A172 (cell line): ENCODE data around the gene CLTB. TPM values are rescaled to one million over a fixed set of nuclear protein-coding genes. Genes with fewer than 3 reads are reported as not detected.

Experiments used
- DNase-seq: peaks from one replicate; pipeline ENCODE4 v3.0.0-alpha.2; 2015; ENCODE audit warnings: low spot score
- total RNA-seq: library from RNA; depleted of rRNA; stranded (reverse); fragments of >200 nt; shearing (Covaris generic); gene quantifications from 2 replicates; pipeline ENCODE4 v1.2.3, GENCODE V29; 2014; rRNA removed

Gene CLTB
- total RNA-seq, 1 experiment from 2014 or later: 193 TPM

DNA sequence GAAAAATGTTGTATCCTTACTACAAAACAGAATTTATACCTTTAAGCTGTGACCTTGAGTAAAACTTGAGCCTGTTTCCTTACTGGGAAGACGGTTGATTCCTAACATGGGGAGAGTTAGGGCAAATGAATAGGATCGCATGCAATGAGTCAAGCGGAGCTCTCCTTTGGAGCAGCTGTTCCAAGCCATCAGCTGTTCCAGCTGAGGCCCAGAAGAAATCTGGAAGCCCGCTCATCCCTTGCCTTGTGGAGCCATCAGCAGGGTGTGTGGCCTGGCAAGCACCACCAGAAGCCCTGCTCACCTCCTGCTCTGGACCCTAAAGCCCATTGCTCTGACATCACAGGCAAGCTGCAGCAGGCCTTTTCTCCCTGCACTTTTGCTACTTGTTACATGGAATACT is 62.8 kb downstream of the CLTB start:
- no peak for DNase-seq

DNA sequence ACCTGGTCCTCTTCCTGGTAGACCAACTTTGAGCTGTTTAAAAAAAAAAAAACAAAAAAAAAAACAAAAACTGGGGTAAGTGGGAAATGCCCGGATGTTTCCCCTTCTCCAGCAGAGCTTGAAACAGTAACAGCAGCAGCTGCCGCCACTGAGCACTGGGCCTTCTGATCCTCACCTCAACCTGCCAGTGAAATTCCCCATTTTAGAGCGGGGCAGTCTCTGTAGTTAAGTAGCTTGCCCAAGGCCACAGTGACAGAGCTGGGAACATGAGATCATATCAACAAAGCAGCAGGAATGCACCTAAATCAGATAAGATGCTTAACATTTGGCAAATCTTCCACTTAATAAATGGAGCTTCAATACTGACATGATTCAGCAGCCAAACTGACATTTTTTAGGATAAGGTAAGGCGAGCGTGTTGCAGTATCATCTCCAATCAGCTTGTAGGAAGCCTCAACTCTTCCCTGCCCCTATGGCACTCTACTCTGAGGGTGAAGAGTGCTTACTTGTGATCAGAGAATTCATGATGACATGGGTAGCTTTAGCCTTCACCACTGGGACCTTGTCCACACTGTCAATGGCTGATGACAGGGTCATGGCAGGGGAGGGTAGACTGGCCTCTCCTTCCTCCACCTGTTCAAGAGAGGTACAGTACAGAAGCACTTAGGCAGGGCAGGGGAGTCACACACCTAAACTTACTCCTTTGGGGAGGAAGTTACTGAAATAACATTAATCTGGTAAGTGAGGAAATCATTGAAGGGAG is 64.0 kb downstream of the CLTB start:
- DNase-seq: no peak

DNA sequence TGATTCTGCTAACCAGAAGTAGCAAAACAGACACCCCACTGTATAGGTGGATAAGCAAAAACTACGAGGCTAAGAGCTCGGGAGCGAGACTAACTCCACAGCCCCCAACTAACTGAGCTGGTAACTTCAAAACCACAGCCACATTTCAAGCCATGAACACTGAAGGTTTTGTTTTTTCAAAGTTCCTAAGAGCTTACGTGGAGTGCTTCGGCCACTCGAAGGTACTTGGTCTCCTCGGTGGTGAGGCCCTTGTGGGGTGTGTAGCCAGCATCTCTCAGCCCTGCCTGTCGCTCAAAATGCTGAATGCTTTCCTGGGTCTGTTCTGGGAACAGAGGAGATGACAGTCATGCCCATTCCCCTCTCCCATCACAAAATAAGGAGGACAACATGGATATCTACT is 65.9 kb downstream of the CLTB start:
- no peak for DNase-seq

DNA sequence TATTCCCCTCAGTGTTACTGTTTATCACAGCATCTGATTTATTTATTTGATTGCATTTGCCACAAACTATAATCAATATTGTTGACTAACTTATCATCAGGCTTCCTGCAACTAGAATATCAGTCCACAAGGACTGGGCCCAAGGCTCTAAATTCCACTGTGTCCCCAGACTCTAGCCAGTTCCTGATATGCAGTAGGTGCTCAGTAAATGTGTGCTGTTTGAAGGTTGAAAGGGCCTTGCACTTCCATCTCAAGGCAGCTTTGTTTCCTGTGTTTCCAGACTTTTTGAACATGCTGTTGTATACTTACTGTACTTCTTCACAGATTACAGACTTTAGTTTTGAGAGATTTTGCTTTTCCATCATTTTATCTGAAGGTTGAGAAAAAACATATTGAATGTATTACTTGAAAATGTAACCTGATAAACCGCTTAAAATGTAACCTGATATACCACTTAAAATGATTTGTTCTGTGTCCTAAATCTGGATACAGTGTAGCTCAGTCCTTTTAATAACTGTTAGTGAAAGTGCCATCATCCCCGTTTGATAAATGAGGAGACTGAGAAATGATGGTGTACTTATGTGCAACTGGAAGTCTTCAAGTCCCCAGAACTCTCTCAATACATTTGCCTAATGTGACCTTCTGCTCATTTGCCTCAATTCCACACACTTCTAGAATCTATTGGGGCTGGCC is 73.4 kb downstream of the CLTB start:
- DNase-seq: no peak

Other genes with a start within 250 kb of the CLTB start
- gene SIMC1, start 178.1 kb downstream of the CLTB start, total RNA-seq: 11.8 and 13.2 TPM in 2 replicates
- 92.3 and 94.4 TPM in 2 replicates for gene KIAA1191, start 54.8 kb downstream of the CLTB start, total RNA-seq
- not detected in 2 replicates for gene ARL10, start 51.1 kb downstream of the CLTB start, total RNA-seq
- gene NOP16, start 27.9 kb downstream of the CLTB start, total RNA-seq: 37.9 and 41.4 TPM in 2 replicates
- 186 and 199 TPM in 2 replicates for gene HIGD2A, start 27.8 kb downstream of the CLTB start, total RNA-seq
- gene FAF2, start 31.8 kb upstream of the CLTB start, total RNA-seq: 57.3 and 59.7 TPM in 2 replicates
- gene RNF44, start 120.9 kb upstream of the CLTB start, total RNA-seq: 8.1 and 9.2 TPM in 2 replicates
- 0.12 TPM in 1 of 2 replicates, not detected in the other for gene CDHR2, start 132.8 kb upstream of the CLTB start, total RNA-seq
- 20.3 and 24.6 TPM in 2 replicates for gene GPRIN1, start 193.6 kb upstream of the CLTB start, total RNA-seq
- gene SNCB, start 214.0 kb upstream of the CLTB start, total RNA-seq: 0.10 TPM in 1 of 2 replicates, not detected in the other
- not detected in 2 replicates for gene EIF4E1B, start 214.1 kb upstream of the CLTB start, total RNA-seq
- gene TSPAN17, start 230.9 kb upstream of the CLTB start, total RNA-seq: 54.9 and 67.7 TPM in 2 replicates